ENCODE results near the gene IGSF11.

GRCh38 chr3:118907909-118908308, 126.7 kb downstream of the IGSF11 start:
- no peak for TF ChIP-seq SP1 (IDR thresholded peaks at IDR 0.05)
- TF ChIP-seq ARNT (IDR thresholded peaks at IDR 0.05): no peak
- TF ChIP-seq L3MBTL2 (conservative IDR thresholded peaks at IDR 0.05): no peak
- no peak for TF ChIP-seq FOXM1 (IDR thresholded peaks at IDR 0.05; ENCODE audit: borderline replicate concordance)
- TF ChIP-seq FOXA1 (IDR thresholded peaks at IDR 0.05): no peak
- no peak for TF ChIP-seq ELF4 (IDR thresholded peaks at IDR 0.05)
- TF ChIP-seq HDGF (IDR thresholded peaks at IDR 0.05; ENCODE audit: borderline replicate concordance): no peak
- no peak for TF ChIP-seq TARDBP (IDR thresholded peaks at IDR 0.05)
- TF ChIP-seq ZNF384 (IDR thresholded peaks at IDR 0.05): no peak
- TF ChIP-seq CTBP1 (IDR thresholded peaks at IDR 0.05; ENCODE audit: borderline replicate concordance): no peak
- no peak for TF ChIP-seq SUZ12 (IDR thresholded peaks at IDR 0.05)
- TF ChIP-seq NFRKB (IDR thresholded peaks at IDR 0.05): no peak
- TF ChIP-seq BHLHE40 (IDR thresholded peaks at IDR 0.05; ENCODE audit: borderline replicate concordance): no peak
- TF ChIP-seq FOXK2 (IDR thresholded peaks at IDR 0.05): no peak
